Progenitor cell of endocrine pancreas (in vitro differentiated cells): ENCODE measurements around the gene GNB5. TPM values are rescaled to one million over a fixed set of nuclear protein-coding genes. Genes with fewer than 3 reads are reported as not detected.
A peak's percentile ranks its signal among the peaks of the same experiment; 100 is the strongest.

ENCODE experiments used
- DNase-seq: peaks from one replicate; pipeline ENCODE4 v3.0.0; 2021; ENCODE audit warnings: low spot score; ENCODE audit not compliant: unreplicated experiment
- H3K27ac Mint-ChIP-seq: 2 replicates; pipeline ENCODE4 v1.8.0; 2021; ENCODE audit warnings: mild to moderate bottlenecking, moderate library complexity, mixed read lengths
- H3K27me3 Mint-ChIP-seq: 2 replicates; pipeline ENCODE4 v1.8.0; 2021; ENCODE audit warnings: mixed read lengths
- H3K36me3 Mint-ChIP-seq: 2 replicates; pipeline ENCODE4 v1.8.0; 2022; ENCODE audit warnings: mixed read lengths; ENCODE audit not compliant: insufficient read depth
- H3K4me1 Mint-ChIP-seq: 2 replicates; pipeline ENCODE4 v1.8.0; 2021; ENCODE audit warnings: low read depth, mixed read lengths
- H3K4me3 Mint-ChIP-seq: 2 replicates; pipeline ENCODE4 v1.8.0; 2021; ENCODE audit warnings: low read depth, mild to moderate bottlenecking, moderate library complexity, mixed read lengths
- H3K9me3 Mint-ChIP-seq: 2 replicates; pipeline ENCODE4 v1.8.0; 2021; ENCODE audit warnings: low read depth, mixed read lengths
- CTCF ChIP-seq: fragments of 200-600 bp; sonication (generic); IDR thresholded peaks from one replicate; pipeline ENCODE4 v1.5.0; 2021; ENCODE audit warnings: antibody characterized with exemption, mild to moderate bottlenecking; ENCODE audit not compliant: unreplicated experiment
- total RNA-seq: library from RNA; stranded (reverse); gene quantifications from 2 replicates; pipeline ENCODE4 v1.2.1, GENCODE V29; 2021

The GNB5 gene
- total RNA-seq, 1 donor from 2014 or later, result 56.0 TPM

- H3K9me3 Mint-ChIP-seq, result no peaks in the 10 kb centered on the region
- peaks cover 12% of the 10 kb centered on the region for H3K4me1 Mint-ChIP-seq
- peak overlapping the region; percentile 68 for H3K27ac Mint-ChIP-seq
- DNase-seq, result no peak
- H3K36me3 Mint-ChIP-seq, result peaks cover 29% of the 10 kb centered on the region
- no peaks in the 10 kb centered on the region for H3K27me3 Mint-ChIP-seq
- H3K4me3 Mint-ChIP-seq, result no peak overlapping the region
- TF ChIP-seq CTCF, result no peak
These were observed 41.0 kb downstream of the GNB5 start for GRCh38 chr15:52150043-52150825.

GRCh38 chr15:52148403-52148802, 42.8 kb downstream of the GNB5 start:
- Mint-ChIP-seq H3K4me1 (peaks cover 10% of the 10 kb centered on the region), H3K27ac (peak overlapping the region; percentile 29), H3K27me3 (no peaks in the 10 kb centered on the region), H3K36me3 (peaks cover 35% of the 10 kb centered on the region), H3K4me3 (no peak overlapping the region), H3K9me3 (no peaks in the 10 kb centered on the region)
- no peak for TF ChIP-seq CTCF
- no peak for DNase-seq

- H3K27ac Mint-ChIP-seq, result no peak overlapping the region
- no peak for TF ChIP-seq CTCF
- H3K36me3 Mint-ChIP-seq, result peaks cover 33% of the 10 kb centered on the region
- H3K4me3 Mint-ChIP-seq, result no peak overlapping the region
- H3K27me3 Mint-ChIP-seq, result no peaks in the 10 kb centered on the region
- H3K4me1 Mint-ChIP-seq, result peaks cover 10% of the 10 kb centered on the region
- no peaks in the 10 kb centered on the region for H3K9me3 Mint-ChIP-seq
- DNase-seq, result no peak
These were observed 44.4 kb downstream of the GNB5 start for GRCh38 chr15:52146776-52147175.

- no peak overlapping the region for H3K27ac Mint-ChIP-seq
- DNase-seq, result no peak
- H3K36me3 Mint-ChIP-seq, result peaks cover 32% of the 10 kb centered on the region
- H3K4me3 Mint-ChIP-seq, result no peak overlapping the region
- no peaks in the 10 kb centered on the region for H3K9me3 Mint-ChIP-seq
- H3K4me1 Mint-ChIP-seq, result peaks cover 10% of the 10 kb centered on the region
- H3K27me3 Mint-ChIP-seq, result no peaks in the 10 kb centered on the region
- TF ChIP-seq CTCF, result no peak
These were observed 44.9 kb downstream of the GNB5 start for GRCh38 chr15:52146261-52146660.

DNA sequence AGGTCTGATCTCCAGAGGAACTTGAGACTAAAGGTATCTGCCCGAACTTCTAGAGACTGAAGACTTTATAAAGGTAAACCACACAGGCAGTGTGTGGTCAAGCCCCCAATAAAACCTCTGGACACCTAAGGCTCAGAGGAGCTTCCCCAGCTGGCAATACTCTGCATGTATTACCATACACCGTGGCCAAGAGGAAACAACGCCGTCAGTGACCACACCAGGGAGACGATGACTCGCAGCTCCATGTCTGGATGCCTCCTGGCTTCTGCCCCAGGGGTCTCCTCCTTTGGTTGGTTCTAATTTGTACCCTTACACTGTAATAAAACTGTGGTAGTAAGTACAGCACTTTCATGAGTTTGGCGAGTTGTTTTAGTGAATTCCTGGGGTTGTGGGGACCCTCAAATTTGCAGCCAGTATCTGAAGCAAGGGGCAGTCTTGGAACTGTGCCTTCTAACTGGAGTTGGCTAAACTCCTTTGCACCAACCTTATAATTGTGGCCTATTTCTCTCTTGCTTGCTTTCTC, 46.5 kb downstream of the GNB5 start:
- no peak for DNase-seq
- no peak overlapping the region for H3K27ac Mint-ChIP-seq
- H3K4me1 Mint-ChIP-seq, result peaks cover 2% of the 10 kb centered on the region
- H3K4me3 Mint-ChIP-seq, result no peak overlapping the region
- peaks cover 33% of the 10 kb centered on the region for H3K36me3 Mint-ChIP-seq
- no peaks in the 10 kb centered on the region for H3K9me3 Mint-ChIP-seq
- no peak for TF ChIP-seq CTCF
- no peaks in the 10 kb centered on the region for H3K27me3 Mint-ChIP-seq
